ENCODE data around the gene PNMA6E. TPM values are rescaled to one million over a fixed set of nuclear protein-coding genes. Genes with fewer than 3 reads are reported as not detected.

PNMA6E gene
- total and polyA plus RNA-seq, 9 of the 15 experiments (the other 6 are each of a cell fraction or from before 2014, with no cell fraction given): 0.03 TPM; not detected in 8

DNA sequence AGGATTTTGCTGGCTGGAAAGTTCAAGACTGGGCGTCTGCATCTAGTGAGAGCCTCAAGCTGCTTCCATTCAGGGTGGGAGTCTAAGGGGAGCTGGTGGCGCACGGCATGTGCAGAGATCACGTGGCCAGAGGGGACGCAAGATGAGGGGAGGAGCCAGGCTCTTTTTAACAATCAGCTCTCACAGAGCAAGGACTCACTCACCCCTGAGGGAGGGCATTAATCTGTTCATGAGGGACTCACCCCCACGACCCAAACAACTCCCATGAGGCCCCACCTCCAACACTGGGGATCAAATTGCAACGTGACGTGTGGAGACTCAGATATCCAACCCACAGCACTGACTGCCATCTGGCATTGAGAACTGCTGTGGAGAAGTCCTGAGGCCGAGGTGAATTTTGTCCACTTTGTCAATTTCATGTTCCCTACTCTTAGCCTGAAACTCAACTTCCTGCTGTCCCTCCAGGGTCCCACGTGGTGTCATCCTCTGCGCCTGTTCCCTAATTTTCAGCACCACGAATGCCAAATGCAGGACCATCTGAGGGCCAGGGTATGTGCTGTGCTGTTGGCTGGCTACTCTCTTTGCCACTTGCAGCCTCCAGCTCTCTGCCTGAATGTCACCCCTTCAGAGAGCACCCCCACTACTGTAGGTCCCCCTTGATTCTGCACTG, 15.8 kb upstream of the PNMA6E start (continued):
- TF ChIP-seq PRDM10 (IDR thresholded peaks at IDR 0.05; ENCODE audit: partially characterized antibody): peak; percentile 66
- no peak for TF ChIP-seq FOXJ3 (CRISPR knock-in tag; IDR thresholded peaks at IDR 0.05)
- TF ChIP-seq, protein P1, sequence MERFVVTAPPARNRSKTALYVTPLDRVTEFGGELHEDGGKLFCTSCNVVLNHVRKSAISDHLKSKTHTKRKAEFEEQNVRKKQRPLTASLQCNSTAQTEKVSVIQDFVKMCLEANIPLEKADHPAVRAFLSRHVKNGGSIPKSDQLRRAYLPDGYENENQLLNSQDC (CRISPR knock-in tag; IDR thresholded peaks at IDR 0.05): no peak
- TF ChIP-seq ZNF830 (CRISPR knock-in tag; IDR thresholded peaks at IDR 0.05): no peak
- TF ChIP-seq HMG20B (CRISPR knock-in tag; IDR thresholded peaks at IDR 0.05): no peak
- TF ChIP-seq TRIM28 (IDR thresholded peaks at IDR 0.05): no peak
- TF ChIP-seq, protein P2, sequence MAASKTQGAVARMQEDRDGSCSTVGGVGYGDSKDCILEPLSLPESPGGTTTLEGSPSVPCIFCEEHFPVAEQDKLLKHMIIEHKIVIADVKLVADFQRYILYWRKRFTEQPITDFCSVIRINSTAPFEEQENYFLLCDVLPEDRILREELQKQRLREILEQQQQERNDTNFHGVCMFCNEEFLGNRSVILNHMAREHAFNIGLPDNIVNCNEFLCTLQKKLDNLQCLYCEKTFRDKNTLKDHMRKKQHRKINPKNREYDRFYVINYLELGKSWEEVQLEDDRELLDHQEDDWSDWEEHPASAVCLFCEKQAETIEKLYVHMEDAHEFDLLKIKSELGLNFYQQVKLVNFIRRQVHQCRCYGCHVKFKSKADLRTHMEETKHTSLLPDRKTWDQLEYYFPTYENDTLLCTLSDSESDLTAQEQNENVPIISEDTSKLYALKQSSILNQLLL (CRISPR knock-in tag; IDR thresholded peaks at IDR 0.05; ENCODE audit: borderline replicate concordance): no peak
- TF ChIP-seq NCOA1 (IDR thresholded peaks at IDR 0.05; ENCODE audit: low read depth): no peak
- TF ChIP-seq C11orf30 (IDR thresholded peaks at IDR 0.05; ENCODE audit: low read depth): no peak
- TF ChIP-seq SP1 (CRISPR knock-in tag; IDR thresholded peaks at IDR 0.05): no peak
- no peak for TF ChIP-seq SMC3 (conservative IDR thresholded peaks at IDR 0.05; ENCODE audit: insufficient read depth, low read depth, low read length)
- no peak for TF ChIP-seq BCL6 (CRISPR knock-in tag; IDR thresholded peaks at IDR 0.05)
- TF ChIP-seq, protein P3, sequence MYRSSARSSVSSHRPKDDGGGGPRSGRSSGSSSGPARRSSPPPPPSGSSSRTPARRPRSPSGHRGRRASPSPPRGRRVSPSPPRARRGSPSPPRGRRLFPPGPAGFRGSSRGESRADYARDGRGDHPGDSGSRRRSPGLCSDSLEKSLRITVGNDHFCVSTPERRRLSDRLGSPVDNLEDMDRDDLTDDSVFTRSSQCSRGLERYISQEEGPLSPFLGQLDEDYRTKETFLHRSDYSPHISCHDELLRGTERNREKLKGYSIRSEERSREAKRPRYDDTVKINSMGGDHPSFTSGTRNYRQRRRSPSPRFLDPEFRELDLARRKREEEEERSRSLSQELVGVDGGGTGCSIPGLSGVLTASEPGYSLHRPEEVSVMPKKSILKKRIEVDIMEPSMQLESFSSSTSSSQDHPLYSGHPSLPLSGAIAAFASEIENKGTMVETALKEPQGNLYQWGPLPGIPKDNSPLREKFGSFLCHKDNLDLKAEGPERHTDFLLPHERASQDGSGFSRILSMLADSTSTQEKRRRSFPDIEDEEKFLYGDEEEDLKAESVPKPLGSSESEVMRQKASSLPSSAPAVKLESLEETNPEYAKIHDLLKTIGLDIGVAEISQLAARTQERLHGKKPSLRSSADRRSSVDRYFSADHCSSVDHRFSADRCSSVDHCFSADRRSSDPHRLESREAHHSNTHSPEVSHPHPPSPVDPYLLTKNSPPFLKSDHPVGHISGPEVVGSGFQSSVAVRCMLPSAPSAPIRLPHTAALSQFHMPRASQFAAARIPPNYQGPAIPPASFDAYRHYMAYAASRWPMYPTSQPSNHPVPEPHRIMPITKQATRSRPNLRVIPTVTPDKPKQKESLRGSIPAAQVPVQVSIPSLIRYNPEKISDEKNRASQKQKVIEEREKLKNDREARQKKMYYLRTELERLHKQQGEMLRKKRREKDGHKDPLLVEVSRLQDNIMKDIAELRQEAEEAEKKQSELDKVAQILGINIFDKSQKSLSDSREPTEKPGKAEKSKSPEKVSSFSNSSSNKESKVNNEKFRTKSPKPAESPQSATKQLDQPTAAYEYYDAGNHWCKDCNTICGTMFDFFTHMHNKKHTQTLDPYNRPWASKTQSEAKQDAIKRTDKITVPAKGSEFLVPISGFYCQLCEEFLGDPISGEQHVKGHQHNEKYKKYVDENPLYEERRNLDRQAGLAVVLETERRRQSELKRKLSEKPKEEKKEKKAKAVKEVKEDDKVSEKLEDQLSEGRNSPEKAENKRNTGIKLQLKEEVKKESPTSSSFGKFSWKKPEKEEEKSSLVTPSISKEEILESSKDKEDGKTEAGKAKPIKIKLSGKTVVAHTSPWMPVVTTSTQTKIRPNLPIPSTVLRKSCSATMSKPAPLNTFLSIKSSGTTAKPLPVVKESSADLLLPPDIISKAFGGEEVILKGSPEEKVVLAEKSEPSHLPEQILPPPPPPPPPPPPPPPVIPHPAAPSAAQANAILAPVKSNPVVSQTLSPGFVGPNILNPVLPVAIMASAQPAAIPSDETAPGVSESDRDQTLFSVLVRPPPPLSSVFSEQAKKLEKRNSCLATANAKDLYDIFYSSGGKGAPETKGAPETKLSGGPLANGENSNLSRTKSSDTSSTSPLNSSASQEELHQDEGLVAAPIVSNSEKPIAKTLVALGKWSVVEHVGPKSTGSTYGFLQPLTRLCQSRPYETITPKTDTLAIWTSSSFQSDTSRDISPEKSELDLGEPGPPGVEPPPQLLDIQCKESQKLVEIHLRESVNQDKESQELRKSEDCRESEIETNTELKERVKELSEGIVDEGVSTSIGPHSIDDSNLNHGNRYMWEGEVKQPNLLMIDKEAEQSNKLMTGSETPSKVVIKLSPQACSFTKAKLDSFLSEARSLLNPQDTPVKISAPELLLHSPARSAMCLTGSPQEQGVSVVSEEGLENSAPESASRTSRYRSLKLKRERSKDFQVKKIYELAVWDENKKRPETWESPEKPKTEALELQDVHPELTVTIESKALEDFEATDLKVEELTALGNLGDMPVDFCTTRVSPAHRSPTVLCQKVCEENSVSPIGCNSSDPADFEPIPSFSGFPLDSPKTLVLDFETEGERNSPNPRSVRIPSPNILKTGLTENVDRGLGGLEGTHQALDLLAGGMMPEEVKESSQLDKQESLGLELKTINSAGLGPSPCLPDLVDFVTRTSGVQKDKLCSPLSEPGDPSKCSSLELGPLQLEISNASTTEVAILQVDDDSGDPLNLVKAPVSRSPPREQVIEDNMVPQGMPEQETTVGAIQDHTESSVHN (IDR thresholded peaks at IDR 0.05; ENCODE audit: borderline replicate concordance in 1 of 2, low read depth in 1 of 2): no peak

Measured in K562 (cell line).